H9 (cell line): Measurements from ENCODE around the gene WDR4. TPM values are rescaled to one million over a fixed set of nuclear protein-coding genes. Genes with fewer than 3 reads are reported as not detected.
A peak's percentile ranks its signal among the peaks of the same experiment; 100 is the strongest.

Experiments
- DNase-seq: peaks from one replicate; pipeline ENCODE4 v3.0.0-alpha.2; 2017
- H2AFZ ChIP-seq: one replicate; pipeline ENCODE4 v1.6.1; 2013; ENCODE audit warnings: mild to moderate bottlenecking, low read length, control low read depth, moderate library complexity
- H2AK5ac ChIP-seq: 2 replicates; pipeline ENCODE4 v1.6.1; 2013; ENCODE audit warnings: low read length, control low read depth, mixed read lengths; ENCODE audit not compliant: insufficient read length
- H2BK120ac ChIP-seq: one replicate; pipeline ENCODE4 v1.6.1; 2013; ENCODE audit warnings: low read depth, mild to moderate bottlenecking, low read length, control low read depth, inconsistent platforms; ENCODE audit not compliant: poor library complexity, severe bottlenecking
- H2BK12ac ChIP-seq: 2 replicates; pipeline ENCODE4 v1.6.1; 2013; ENCODE audit warnings: low read length, control low read depth, mixed read lengths, low read depth; ENCODE audit not compliant: insufficient read length
- H2BK15ac ChIP-seq: 2 replicates; pipeline ENCODE4 v1.6.1; 2013; ENCODE audit warnings: low read depth, low read length, control low read depth
- H2BK20ac ChIP-seq: one replicate; pipeline ENCODE4 v1.6.1; 2013; ENCODE audit warnings: low read depth, mild to moderate bottlenecking, low read length, control low read depth, inconsistent platforms; ENCODE audit not compliant: poor library complexity, severe bottlenecking
- H2BK5ac ChIP-seq: 2 replicates; pipeline ENCODE4 v1.6.1; 2013; ENCODE audit warnings: low read length, control low read depth, mixed read lengths; ENCODE audit not compliant: insufficient read length
- H3K14ac ChIP-seq: 2 replicates; pipeline ENCODE4 v1.6.1; 2013; ENCODE audit warnings: low read length, control low read depth; ENCODE audit not compliant: insufficient read depth
- H3K18ac ChIP-seq: 2 replicates; pipeline ENCODE4 v1.6.1; 2013; ENCODE audit warnings: low read depth, mild to moderate bottlenecking, mixed read lengths, low read length, control low read depth; ENCODE audit not compliant: insufficient read length
- H3K23ac ChIP-seq: 2 replicates; pipeline ENCODE4 v1.6.1; 2013; ENCODE audit warnings: low read length, control low read depth, mixed read lengths, low read depth; ENCODE audit not compliant: insufficient read length
- H3K23me2 ChIP-seq: 2 replicates; pipeline ENCODE4 v1.6.1; 2013; ENCODE audit warnings: low read depth, mild to moderate bottlenecking, mixed read lengths, low read length, control low read depth; ENCODE audit not compliant: insufficient read length, poor library complexity, severe bottlenecking
- H3K27ac ChIP-seq: 2 replicates; pipeline ENCODE4 v1.5.1; 2013; ENCODE audit warnings: low read length, control low read depth, mixed read lengths, low read depth; ENCODE audit not compliant: insufficient read length
- H3K27me3 ChIP-seq: 2 replicates; pipeline ENCODE4 v1.6.1; 2013; ENCODE audit warnings: low read length, control low read depth, inconsistent platforms; ENCODE audit not compliant: insufficient read depth
- H3K4ac ChIP-seq: 2 replicates; pipeline ENCODE4 v1.6.1; 2013; ENCODE audit warnings: low read depth, mild to moderate bottlenecking, control low read depth, inconsistent platforms, low read length, moderate library complexity
- H3K4me1 ChIP-seq: 2 replicates; pipeline ENCODE4 v1.6.1; 2013; ENCODE audit warnings: low read length, control low read depth, inconsistent platforms; ENCODE audit not compliant: insufficient read depth
- H3K4me2 ChIP-seq: 2 replicates; pipeline ENCODE4 v1.6.1; 2013; ENCODE audit warnings: low read length, control low read depth, mixed read lengths; ENCODE audit not compliant: insufficient read length, insufficient read depth
- H3K56ac ChIP-seq: 2 replicates; pipeline ENCODE4 v1.6.1; 2013; ENCODE audit warnings: low read depth, mild to moderate bottlenecking, mixed read lengths, low read length, control low read depth; ENCODE audit not compliant: insufficient read length
- H3K79me1 ChIP-seq: 2 replicates; pipeline ENCODE4 v1.6.1; 2013; ENCODE audit warnings: low read depth, mild to moderate bottlenecking, moderate library complexity, low read length, control low read depth, inconsistent platforms; ENCODE audit not compliant: insufficient read depth, poor library complexity, severe bottlenecking
- H3K79me2 ChIP-seq: 2 replicates; pipeline ENCODE4 v1.6.1; 2013; ENCODE audit warnings: low read length, control low read depth, inconsistent platforms; ENCODE audit not compliant: insufficient read depth
- H3K9ac ChIP-seq: 2 replicates; pipeline ENCODE4 v1.6.1; 2013; ENCODE audit warnings: low read length, control low read depth, mixed read lengths; ENCODE audit not compliant: insufficient read length; ENCODE audit errors: extremely low read depth
- H3K9me3 ChIP-seq: one replicate; pipeline ENCODE4 v1.6.1; 2013; ENCODE audit warnings: low read depth, low read length, inconsistent platforms; ENCODE audit not compliant: control insufficient read depth
- H3T11ph ChIP-seq: one replicate; pipeline ENCODE4 v1.6.1; 2013; ENCODE audit warnings: mild to moderate bottlenecking, low read length, control low read depth, inconsistent platforms
- H4K20me1 ChIP-seq: one replicate; pipeline ENCODE4 v1.6.1; 2013; ENCODE audit not compliant: control insufficient read depth, insufficient read length, insufficient read depth
- H4K5ac ChIP-seq: 2 replicates; pipeline ENCODE4 v1.6.1; 2013; ENCODE audit warnings: low read depth, mild to moderate bottlenecking, mixed read lengths, low read length, control low read depth; ENCODE audit not compliant: insufficient read length
- H4K8ac ChIP-seq: replicated peaks from 2 replicates; pipeline ENCODE4 v1.6.1; 2013; ENCODE audit warnings: low read length, control low read depth, mixed read lengths, low read depth; ENCODE audit not compliant: insufficient read length
- H4K91ac ChIP-seq: 2 replicates; pipeline ENCODE4 v1.6.1; 2013; ENCODE audit warnings: low read depth, mild to moderate bottlenecking, moderate library complexity, mixed read lengths, low read length, control low read depth; ENCODE audit not compliant: insufficient read length
- H3K27ac Mint-ChIP-seq, 3 experiments: 2 replicates in 2 of 3; 3 replicates in 1 of 3; pipeline ENCODE4 v1.8.0; 2020 to 2021; ENCODE audit warnings: mixed read lengths in 3 of 3, mild to moderate bottlenecking in 1 of 3, moderate library complexity in 1 of 3
- H3K27me3 Mint-ChIP-seq: 2 replicates; pipeline ENCODE4 v1.8.0; 2021; ENCODE audit warnings: low read depth, mild to moderate bottlenecking, moderate library complexity, mixed read lengths
- H3K36me3 Mint-ChIP-seq, 3 experiments: 2 replicates in 2 of 3; 3 replicates in 1 of 3; pipeline ENCODE4 v1.8.0; 2020 to 2021; ENCODE audit warnings: low read depth in 3 of 3, mixed read lengths in 3 of 3; ENCODE audit not compliant: insufficient read depth in 1 of 3
- H3K4me1 Mint-ChIP-seq, 2 experiments: 2 replicates each; pipeline ENCODE4 v1.8.0; 2020; ENCODE audit warnings: mixed read lengths in 2 of 2
- H3K4me3 Mint-ChIP-seq, 2 experiments: 2 replicates in 1 of 2; 3 replicates in 1 of 2; pipeline ENCODE4 v1.8.0; 2020 to 2021; ENCODE audit warnings: mild to moderate bottlenecking in 2 of 2, mixed read lengths in 2 of 2, moderate library complexity in 1 of 2
- H3K9me3 Mint-ChIP-seq, 2 experiments: 2 replicates in 1 of 2; 3 replicates in 1 of 2; pipeline ENCODE4 v1.8.0; 2020; ENCODE audit warnings: mild to moderate bottlenecking in 2 of 2, mixed read lengths in 2 of 2, moderate library complexity in 1 of 2
- CTCF ChIP-seq: fragments of 200-600 bp; sonication (generic); conservative IDR thresholded peaks from 3 replicates; pipeline ENCODE4 v1.8.0; 2021; ENCODE audit warnings: antibody characterized with exemption, mild to moderate bottlenecking
- WGBS: extraction: QIAGEN DNeasy Blood & Tissue Kit; methylation state at CpG from one replicate; pipeline ENCODE4 v1.1.7; 2013; ENCODE audit warnings: missing lambda C conversion rate, low lambda C conversion rate, mixed read lengths; ENCODE audit not compliant: insufficient read length; ENCODE audit errors: extremely low coverage; 5-methylcytosine and 5-hydroxymethylcytosine counted together
- total RNA-seq: library from RNA; stranded (reverse); gene quantifications from 2 replicates; pipeline ENCODE4 v1.2.1, GENCODE V29; 2021

WDR4 gene
- total RNA-seq, 1 experiment from 2014 or later = 54.4 TPM

- H3K27ac Mint-ChIP-seq = peak overlapping the region in 1 of 3 experiments; percentile 12; a peak in 2 of 7 replicates
- TF ChIP-seq CTCF = no peak
These were observed 23.4 kb downstream of the WDR4 start for GRCh38 chr21:42855937-42856335.

More at GRCh38 chr21:42855937-42856335, 23.4 kb downstream of the WDR4 start:
- H2BK12ac ChIP-seq = no peak overlapping the region
- no peak overlapping the region for H3K4me2 ChIP-seq
- H3K56ac ChIP-seq = no peak overlapping the region
- no peak overlapping the region for H2AFZ ChIP-seq
- no peak overlapping the region for H3K9ac ChIP-seq
- no peak for DNase-seq
- no peak overlapping the region for H4K8ac ChIP-seq
- Mint-ChIP-seq H3K9me3 (no peaks in the 10 kb centered on the region), H3K4me3 (no peak overlapping the region), H3K27me3 (no peaks in the 10 kb centered on the region; the same call in 1 of the 2 replicates), H3K4me1 (no peaks in the 10 kb centered on the region), H3K36me3 (peaks cover 46 to 95% (median 86%) of the 10 kb centered on the region in 3 experiments; a peak in 6 of 7 replicates)
- H4K20me1 ChIP-seq = no peaks in the 10 kb centered on the region
- no peak overlapping the region for H3K4ac ChIP-seq
- no peak overlapping the region for H3K18ac ChIP-seq
- no peak overlapping the region for H2AK5ac ChIP-seq
- no peak overlapping the region for H2BK120ac ChIP-seq
- H3K79me1 ChIP-seq = no peaks in the 10 kb centered on the region
- no peak overlapping the region for H4K91ac ChIP-seq
- H3K23me2 ChIP-seq = no peaks in the 10 kb centered on the region
- no peak overlapping the region for H4K5ac ChIP-seq
- H3T11ph ChIP-seq = no peak overlapping the region
- no peak overlapping the region for H3K23ac ChIP-seq
- no peak overlapping the region for H3K27ac ChIP-seq
- H3K4me1 ChIP-seq = no peaks in the 10 kb centered on the region
- no CpG with 5 or more reads among the region's 18 CpGs for WGBS
- H3K9me3 ChIP-seq = no peaks in the 10 kb centered on the region
- H3K27me3 ChIP-seq = no peaks in the 10 kb centered on the region
- H2BK20ac ChIP-seq = no peak overlapping the region
- no peak overlapping the region for H2BK15ac ChIP-seq
- peaks cover 5% of the 10 kb centered on the region; the same call in 1 of the 2 replicates for H3K79me2 ChIP-seq
- H2BK5ac ChIP-seq = no peak overlapping the region
- no peak overlapping the region for H3K14ac ChIP-seq
